ENCODE results near the gene AIFM1. TPM values are rescaled to one million over a fixed set of nuclear protein-coding genes. Genes with fewer than 3 reads are reported as not detected.

The AIFM1 gene
- total RNA-seq, 1 donor from 2014 or later = 29.1 TPM

DNA sequence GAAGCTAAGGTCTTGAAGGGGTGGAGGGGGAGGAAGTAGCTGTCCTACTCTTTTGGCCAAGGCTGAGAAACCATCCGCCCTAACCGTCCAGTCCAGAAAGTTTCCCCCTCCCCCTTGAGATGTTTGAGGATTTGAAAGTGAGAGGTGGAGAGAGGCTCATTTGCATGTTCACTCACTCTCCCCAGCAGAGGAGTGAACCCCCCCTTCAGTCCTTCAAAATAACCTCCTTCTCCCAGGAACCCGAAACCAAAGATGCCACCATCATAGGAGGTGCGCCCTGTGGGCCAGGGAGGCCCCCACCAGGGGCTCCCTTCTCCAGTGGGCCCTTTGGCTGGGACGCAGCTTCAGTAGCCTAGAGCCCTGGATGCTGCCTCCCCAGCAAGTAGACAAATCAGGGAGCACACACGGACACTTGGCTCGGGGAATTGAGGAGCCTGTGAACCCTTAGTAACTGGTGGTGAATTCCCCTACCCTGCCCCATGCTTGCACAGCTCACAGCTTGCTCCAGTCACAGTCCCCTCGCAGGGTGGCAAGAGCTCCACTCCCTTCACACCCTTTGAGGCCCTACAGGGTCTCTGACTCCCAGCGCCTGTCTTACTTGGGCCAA lies 80.9 kb downstream of the AIFM1 start:
- no peaks in the 10 kb centered on the region for H3K36me3 Mint-ChIP-seq (ENCODE audit: unreplicated experiment)
- DNase-seq = no peak
- H3K4me1 Mint-ChIP-seq (ENCODE audit: low read depth, unreplicated experiment) = peaks cover 3% of the 10 kb centered on the region

DNA sequence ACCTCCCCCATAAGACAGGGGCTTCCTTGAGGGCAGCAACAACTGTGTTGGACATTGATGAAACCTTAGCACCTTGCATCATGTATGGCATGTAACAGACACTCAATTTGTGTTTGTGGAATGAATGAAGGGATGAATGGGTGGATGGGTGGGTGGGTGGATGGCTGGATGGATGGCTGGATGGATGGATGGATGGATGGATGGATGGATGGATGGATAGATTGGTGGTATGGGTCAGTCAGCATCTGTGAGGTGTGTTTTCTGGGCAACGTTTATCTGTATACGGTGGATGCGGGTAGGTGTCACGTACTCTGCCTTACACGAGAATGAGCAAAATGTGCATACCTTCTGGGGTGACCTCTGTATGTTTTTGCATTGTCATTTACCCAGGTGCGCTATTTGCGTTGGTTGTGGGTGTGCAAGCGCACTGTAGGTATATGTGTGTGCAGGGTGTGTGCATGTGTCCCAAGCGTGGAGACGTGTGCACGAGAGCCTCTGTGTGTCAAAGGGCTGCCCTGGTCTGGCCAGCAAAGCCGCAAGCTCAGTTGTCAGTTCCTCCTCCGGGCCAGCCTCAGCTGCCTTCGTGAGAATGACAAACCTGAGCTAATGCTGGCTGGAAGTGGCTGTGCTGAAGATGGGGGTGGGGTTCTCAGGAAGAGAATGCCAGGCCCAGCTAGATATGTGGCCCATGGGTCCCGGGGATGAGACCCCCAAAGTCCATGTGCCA lies 81.8 kb downstream of the AIFM1 start:
- Mint-ChIP-seq H3K4me1 (ENCODE audit: low read depth, unreplicated experiment) (peaks cover 3% of the 10 kb centered on the region), H3K4me3 (ENCODE audit: unreplicated experiment) (no peak overlapping the region), H3K36me3 (ENCODE audit: unreplicated experiment) (no peaks in the 10 kb centered on the region), H3K27me3 (ENCODE audit: unreplicated experiment) (peaks cover 1% of the 10 kb centered on the region), H3K9me3 (ENCODE audit: unreplicated experiment) (peaks cover 1% of the 10 kb centered on the region), H3K27ac (ENCODE audit: unreplicated experiment) (no peak overlapping the region)
- no peak for DNase-seq
- TF ChIP-seq, protein P1, sequence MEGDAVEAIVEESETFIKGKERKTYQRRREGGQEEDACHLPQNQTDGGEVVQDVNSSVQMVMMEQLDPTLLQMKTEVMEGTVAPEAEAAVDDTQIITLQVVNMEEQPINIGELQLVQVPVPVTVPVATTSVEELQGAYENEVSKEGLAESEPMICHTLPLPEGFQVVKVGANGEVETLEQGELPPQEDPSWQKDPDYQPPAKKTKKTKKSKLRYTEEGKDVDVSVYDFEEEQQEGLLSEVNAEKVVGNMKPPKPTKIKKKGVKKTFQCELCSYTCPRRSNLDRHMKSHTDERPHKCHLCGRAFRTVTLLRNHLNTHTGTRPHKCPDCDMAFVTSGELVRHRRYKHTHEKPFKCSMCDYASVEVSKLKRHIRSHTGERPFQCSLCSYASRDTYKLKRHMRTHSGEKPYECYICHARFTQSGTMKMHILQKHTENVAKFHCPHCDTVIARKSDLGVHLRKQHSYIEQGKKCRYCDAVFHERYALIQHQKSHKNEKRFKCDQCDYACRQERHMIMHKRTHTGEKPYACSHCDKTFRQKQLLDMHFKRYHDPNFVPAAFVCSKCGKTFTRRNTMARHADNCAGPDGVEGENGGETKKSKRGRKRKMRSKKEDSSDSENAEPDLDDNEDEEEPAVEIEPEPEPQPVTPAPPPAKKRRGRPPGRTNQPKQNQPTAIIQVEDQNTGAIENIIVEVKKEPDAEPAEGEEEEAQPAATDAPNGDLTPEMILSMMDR (IDR thresholded peaks at IDR 0.05; ENCODE audit: partially characterized antibody, unreplicated experiment) = no peak

More for the DNA sequence above, 80.9 kb downstream of the AIFM1 start:
- Mint-ChIP-seq H3K27ac (ENCODE audit: unreplicated experiment) (no peak overlapping the region), H3K27me3 (ENCODE audit: unreplicated experiment) (no peaks in the 10 kb centered on the region), H3K4me3 (ENCODE audit: unreplicated experiment) (no peak overlapping the region), H3K9me3 (ENCODE audit: unreplicated experiment) (peaks cover 1% of the 10 kb centered on the region)
- TF ChIP-seq, protein P1 (IDR thresholded peaks at IDR 0.05; ENCODE audit: partially characterized antibody, unreplicated experiment) = no peak

DNA sequence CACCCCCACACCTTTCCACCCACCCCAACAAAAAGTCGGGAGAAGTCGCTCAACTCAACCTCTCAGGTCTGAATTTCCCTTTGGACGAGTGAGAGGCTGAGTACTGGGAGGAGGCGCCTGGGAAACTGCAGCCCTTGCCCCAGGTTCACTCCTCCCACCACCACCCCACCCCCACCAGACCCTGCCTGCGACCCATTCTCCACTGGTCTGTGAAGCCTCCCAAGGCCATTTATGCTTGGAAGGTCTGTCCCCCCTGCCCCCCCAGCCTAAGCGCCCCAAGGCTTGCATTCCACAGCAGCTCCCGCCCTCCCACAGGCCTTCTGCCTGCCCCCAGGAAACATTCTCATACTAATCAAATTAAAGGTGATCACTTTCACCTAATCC lies 82.5 kb downstream of the AIFM1 start:
- peaks cover 2% of the 10 kb centered on the region for H3K27me3 Mint-ChIP-seq (ENCODE audit: unreplicated experiment)
- no peaks in the 10 kb centered on the region for H3K36me3 Mint-ChIP-seq (ENCODE audit: unreplicated experiment)
- TF ChIP-seq, protein P1 (IDR thresholded peaks at IDR 0.05; ENCODE audit: partially characterized antibody, unreplicated experiment) = no peak
- H3K9me3 Mint-ChIP-seq (ENCODE audit: unreplicated experiment) = peaks cover 1% of the 10 kb centered on the region
- H3K4me3 Mint-ChIP-seq (ENCODE audit: unreplicated experiment) = no peak overlapping the region
- H3K4me1 Mint-ChIP-seq (ENCODE audit: low read depth, unreplicated experiment) = peaks cover 3% of the 10 kb centered on the region
- DNase-seq = no peak
- H3K27ac Mint-ChIP-seq (ENCODE audit: unreplicated experiment) = no peak overlapping the region

DNA sequence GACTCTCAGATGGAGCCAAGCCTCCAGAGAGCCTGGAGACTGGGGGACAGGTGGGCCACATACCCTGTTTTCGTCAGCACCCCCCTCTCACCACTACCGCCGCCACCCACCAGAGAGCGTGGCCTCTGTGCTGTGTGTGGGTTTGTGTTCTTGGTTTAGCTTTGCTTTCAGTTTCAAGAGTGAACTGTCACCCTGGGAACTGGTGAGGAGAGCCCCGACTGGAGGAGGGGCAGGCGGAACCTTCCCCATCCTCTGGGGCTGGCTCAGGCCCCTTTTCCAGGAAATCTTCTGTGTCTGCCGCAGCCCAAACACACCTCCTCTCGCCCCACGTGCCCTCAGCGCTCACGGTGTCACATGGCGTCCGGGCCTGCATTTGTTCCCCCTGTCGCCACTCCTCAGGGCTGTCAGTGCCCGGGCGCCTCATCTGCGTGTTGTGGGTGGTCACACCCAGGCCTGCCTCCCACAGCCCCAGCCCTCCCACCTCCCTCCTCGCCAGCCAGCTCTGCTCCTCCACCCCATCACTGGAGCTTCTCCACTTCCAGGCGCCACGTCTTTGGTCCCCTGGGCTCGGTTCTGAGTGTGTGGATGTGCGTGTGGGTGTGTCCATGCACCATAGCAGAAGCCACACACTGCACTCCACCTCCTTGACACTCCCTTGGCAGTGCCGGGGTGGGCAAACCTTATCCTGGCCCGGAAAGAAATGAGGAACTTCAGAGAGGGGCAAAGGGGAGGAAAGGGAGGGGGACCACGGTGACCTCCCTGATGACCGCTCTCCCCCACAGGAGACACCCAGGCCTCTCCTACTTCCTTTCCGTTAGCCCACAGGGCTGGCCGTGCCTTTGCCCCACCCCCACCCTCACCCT lies 83.2 kb downstream of the AIFM1 start:
- TF ChIP-seq, protein P1 (IDR thresholded peaks at IDR 0.05; ENCODE audit: partially characterized antibody, unreplicated experiment) = no peak

More for the DNA sequence above, 83.2 kb downstream of the AIFM1 start:
- Mint-ChIP-seq H3K27me3 (ENCODE audit: unreplicated experiment) (peaks cover 2% of the 10 kb centered on the region), H3K4me3 (ENCODE audit: unreplicated experiment) (no peak overlapping the region), H3K36me3 (ENCODE audit: unreplicated experiment) (no peaks in the 10 kb centered on the region), H3K27ac (ENCODE audit: unreplicated experiment) (no peak overlapping the region), H3K4me1 (ENCODE audit: low read depth, unreplicated experiment) (peaks cover 3% of the 10 kb centered on the region), H3K9me3 (ENCODE audit: unreplicated experiment) (peaks cover 1% of the 10 kb centered on the region)
- no peak for DNase-seq

Measured in glutamatergic neuron (in vitro differentiated cells).